ENCODE data around the gene VWF.

DNA sequence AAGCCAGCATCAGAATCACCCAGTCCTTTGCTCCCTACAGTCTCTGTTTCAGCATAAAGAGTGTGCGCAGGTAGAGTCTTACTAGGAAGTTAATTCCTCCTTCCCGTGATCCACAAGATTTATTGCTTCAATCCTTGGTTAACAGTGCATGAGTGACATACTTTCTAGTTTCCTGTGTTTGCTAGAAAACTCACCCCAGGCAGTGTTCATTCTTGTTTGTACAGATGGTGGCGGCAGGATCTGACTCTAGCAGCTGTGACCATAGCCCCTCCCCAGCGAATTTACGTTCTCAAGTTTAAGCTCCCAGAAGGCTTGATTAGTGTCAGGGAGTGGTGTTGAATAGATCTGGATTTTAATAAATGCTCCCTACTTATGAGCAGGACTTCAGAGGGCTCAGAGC is 103.5 kb downstream of the VWF start:
- TF ChIP-seq, protein P1, sequence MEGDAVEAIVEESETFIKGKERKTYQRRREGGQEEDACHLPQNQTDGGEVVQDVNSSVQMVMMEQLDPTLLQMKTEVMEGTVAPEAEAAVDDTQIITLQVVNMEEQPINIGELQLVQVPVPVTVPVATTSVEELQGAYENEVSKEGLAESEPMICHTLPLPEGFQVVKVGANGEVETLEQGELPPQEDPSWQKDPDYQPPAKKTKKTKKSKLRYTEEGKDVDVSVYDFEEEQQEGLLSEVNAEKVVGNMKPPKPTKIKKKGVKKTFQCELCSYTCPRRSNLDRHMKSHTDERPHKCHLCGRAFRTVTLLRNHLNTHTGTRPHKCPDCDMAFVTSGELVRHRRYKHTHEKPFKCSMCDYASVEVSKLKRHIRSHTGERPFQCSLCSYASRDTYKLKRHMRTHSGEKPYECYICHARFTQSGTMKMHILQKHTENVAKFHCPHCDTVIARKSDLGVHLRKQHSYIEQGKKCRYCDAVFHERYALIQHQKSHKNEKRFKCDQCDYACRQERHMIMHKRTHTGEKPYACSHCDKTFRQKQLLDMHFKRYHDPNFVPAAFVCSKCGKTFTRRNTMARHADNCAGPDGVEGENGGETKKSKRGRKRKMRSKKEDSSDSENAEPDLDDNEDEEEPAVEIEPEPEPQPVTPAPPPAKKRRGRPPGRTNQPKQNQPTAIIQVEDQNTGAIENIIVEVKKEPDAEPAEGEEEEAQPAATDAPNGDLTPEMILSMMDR (IDR thresholded peaks at IDR 0.05): no peak
- TF ChIP-seq POLR2A (IDR thresholded peaks at IDR 0.05): no peak
